ENCODE data around the gene B9D2. TPM values are rescaled to one million over a fixed set of nuclear protein-coding genes. Genes with fewer than 3 reads are reported as not detected.

Gene B9D2
- total and polyA plus RNA-seq, 7 donors, result 1.7 to 13.1 (median 2.5) TPM

DNA sequence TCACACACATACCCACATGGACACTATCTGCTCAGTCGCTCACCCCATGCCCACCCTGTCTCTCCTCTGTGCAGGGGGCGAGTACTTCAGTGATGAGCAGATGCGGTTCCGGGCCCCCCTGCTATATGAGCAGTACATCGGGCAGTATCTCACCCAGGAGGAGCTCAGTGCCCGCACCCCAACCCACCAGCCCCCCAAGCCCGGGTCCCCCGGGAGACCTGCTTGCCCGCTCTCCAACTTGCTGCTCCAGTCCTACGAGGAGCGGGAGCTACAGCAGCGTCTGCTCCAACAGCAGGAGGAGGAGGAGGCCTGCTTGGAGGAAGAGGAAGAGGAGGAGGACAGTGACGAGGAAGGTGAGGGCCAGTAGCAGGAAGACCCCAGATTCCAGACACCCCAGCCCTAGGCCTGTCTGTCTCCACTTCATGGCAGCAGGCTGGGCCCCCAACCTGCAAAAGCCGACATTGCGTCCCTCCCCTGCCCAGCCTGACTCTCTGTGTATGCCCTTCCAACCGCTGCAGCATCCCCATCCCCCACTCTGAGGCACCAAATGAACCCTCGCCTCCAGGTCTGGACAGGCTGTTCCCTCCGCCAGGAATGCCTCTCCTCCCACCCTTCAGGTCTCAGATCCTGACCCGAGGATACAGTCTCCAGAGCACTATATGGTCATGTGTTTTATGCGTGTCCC is 44.3 kb downstream of the B9D2 start:
- DNase-seq (peak in 1 of 2 donors; percentile 43), ATAC-seq (no peak)
- Histone ChIP-seq H3K27ac (no peak overlapping the region), H3K4me3 (no peak overlapping the region), H3K36me3 (ENCODE audit: insufficient read depth in 1 of 2, low read depth in 1 of 2) (peaks cover 3 to 70% of the 10 kb centered on the region in 2 donors), H3K27me3 (ENCODE audit: insufficient read depth in 3 of 3, low read length in 2 of 3) (no peaks in the 10 kb centered on the region), H3K9me3 (no peaks in the 10 kb centered on the region), H3K4me1 (peaks cover 19% of the 10 kb centered on the region)
- TF ChIP-seq, protein P1, sequence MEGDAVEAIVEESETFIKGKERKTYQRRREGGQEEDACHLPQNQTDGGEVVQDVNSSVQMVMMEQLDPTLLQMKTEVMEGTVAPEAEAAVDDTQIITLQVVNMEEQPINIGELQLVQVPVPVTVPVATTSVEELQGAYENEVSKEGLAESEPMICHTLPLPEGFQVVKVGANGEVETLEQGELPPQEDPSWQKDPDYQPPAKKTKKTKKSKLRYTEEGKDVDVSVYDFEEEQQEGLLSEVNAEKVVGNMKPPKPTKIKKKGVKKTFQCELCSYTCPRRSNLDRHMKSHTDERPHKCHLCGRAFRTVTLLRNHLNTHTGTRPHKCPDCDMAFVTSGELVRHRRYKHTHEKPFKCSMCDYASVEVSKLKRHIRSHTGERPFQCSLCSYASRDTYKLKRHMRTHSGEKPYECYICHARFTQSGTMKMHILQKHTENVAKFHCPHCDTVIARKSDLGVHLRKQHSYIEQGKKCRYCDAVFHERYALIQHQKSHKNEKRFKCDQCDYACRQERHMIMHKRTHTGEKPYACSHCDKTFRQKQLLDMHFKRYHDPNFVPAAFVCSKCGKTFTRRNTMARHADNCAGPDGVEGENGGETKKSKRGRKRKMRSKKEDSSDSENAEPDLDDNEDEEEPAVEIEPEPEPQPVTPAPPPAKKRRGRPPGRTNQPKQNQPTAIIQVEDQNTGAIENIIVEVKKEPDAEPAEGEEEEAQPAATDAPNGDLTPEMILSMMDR (IDR thresholded peaks at IDR 0.05), result no peak
- intact Hi-C loops (cut with DNase I), result loop anchor here in 1 of 2 donors (5.0 kb wide), 2 partner anchors 33 to 108 kb away; partner anchors contain the start of genes B3GNT8 and TGFB1
- 75 to 83% (median 81%) methylated on average over 19 to 20 of the region's 20 CpGs for WGBS, 3 donors

DNA sequence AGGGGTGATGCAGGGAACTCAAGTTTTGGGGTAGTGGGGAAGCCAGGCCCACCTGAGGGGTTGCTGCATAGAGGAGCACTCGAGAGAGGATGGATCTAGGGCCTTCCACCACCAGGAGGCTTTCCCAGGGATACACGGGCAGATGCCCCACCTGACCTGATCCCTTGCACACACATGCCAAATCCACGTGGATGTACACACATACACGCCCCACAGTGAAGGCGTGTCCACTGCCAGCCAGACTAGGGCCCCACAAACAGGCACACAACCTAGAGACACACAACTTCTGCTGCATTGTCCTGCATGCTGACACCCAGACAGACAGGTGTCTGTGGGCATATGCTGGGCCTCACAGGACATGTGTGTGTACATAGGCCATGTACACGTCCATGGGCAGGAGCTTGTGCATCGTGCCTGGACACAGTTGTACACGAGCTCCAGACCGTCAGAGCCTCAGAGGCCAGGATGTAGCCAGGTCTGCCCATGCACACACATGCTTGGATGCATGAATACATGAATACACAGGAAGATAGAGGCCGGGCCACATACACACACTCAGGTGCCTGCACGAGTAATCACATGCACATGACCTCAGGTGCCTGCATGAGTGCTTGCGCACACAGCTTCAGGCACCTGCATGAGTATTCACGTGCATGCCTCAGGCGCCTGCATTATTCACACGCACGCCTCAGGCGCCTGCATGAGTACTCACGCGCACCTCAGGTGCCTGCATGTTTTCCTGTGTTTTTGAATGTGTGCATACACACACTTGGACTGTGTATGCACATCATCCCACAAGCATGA is 45.1 kb downstream of the B9D2 start:
- Histone ChIP-seq H3K36me3 (ENCODE audit: insufficient read depth in 1 of 2, low read depth in 1 of 2) (peaks cover 3 to 74% of the 10 kb centered on the region in 2 donors), H3K4me3 (no peak overlapping the region), H3K27ac (no peak overlapping the region), H3K9me3 (no peaks in the 10 kb centered on the region), H3K27me3 (ENCODE audit: insufficient read depth in 3 of 3, low read length in 2 of 3) (no peaks in the 10 kb centered on the region), H3K4me1 (peaks cover 15% of the 10 kb centered on the region)
- ATAC-seq (no peak), DNase-seq (no peak)
- intact Hi-C loops (cut with DNase I), result loop anchor here in 1 of 2 donors (5.0 kb wide), 1 partner anchor 33 kb away; the partner anchor contains the start of gene TGFB1
- WGBS, 3 donors, result 79 to 84% (median 82%) methylated on average over 19 of the region's 19 CpGs
- TF ChIP-seq, protein P1 (IDR thresholded peaks at IDR 0.05), result no peak

DNA sequence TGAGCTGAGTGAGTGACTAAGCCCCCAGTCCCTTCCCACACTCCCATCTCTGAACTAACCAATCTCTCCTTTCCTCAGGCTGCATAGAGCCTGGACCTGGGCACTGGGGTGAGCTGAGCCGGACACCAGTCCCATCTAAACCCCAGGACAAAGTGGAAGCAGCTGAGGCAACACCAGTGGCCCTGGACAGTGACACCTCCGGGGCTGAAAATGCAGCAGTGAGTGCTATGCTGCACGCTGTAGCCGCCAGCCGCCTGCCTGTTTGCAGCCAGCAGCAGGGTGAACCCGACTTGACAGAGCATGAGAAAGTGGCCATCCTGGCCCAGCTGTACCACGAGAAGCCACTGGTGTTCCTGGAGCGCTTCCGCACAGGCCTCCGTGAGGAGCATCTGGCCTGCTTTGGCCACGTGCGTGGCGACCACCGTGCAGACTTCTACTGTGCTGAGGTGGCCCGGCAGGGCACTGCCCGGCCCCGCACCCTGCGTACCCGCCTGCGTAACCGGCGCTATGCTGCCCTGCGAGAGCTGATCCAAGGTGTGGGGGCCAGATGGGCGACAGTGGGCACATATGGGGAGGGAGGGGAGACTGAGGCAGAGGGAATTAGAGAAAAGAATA is 47.5 kb downstream of the B9D2 start:
- Histone ChIP-seq H3K4me1 (peaks cover 15% of the 10 kb centered on the region), H3K27ac (no peak overlapping the region), H3K27me3 (ENCODE audit: insufficient read depth in 3 of 3, low read length in 2 of 3) (no peaks in the 10 kb centered on the region), H3K36me3 (ENCODE audit: insufficient read depth in 1 of 2, low read depth in 1 of 2) (peaks cover 3 to 83% of the 10 kb centered on the region in 2 donors), H3K9me3 (no peaks in the 10 kb centered on the region), H3K4me3 (no peak overlapping the region)
- intact Hi-C loops (cut with DNase I), result loop anchor here in 1 of 2 donors (5.0 kb wide), 1 partner anchor 36 kb away; the partner anchor contains the start of gene TGFB1
- TF ChIP-seq, protein P1 (IDR thresholded peaks at IDR 0.05), result no peak
- DNase-seq (no peak), ATAC-seq (no peak)
- WGBS, 3 donors, result 96 to 97% (median 97%) methylated on average over 24 of the region's 24 CpGs

DNA sequence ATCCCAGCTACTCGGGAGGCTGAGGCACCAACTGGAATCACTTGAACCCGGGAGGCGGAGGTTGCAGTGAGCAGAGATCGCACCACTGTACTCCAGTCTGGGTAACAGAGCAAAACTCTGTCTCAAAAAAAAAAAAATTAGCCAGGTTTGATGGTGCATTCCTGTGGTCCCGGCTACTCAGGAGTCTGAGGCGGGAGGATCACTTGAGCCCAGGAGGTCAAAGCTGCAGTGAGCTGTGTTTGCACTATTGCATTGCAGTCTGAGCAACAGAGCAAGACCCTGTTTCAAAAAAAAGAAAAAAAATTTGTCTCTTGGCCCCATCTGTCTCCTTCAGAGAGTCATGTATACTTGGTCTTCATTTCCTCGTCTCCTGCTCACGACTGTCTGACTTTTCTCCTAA is 52.3 kb downstream of the B9D2 start:
- ATAC-seq (no peak), DNase-seq (no peak)
- Histone ChIP-seq H3K27me3 (ENCODE audit: insufficient read depth in 3 of 3, low read length in 2 of 3) (no peaks in the 10 kb centered on the region), H3K4me3 (peak overlapping the region; percentile 83), H3K4me1 (peaks cover 37% of the 10 kb centered on the region), H3K36me3 (ENCODE audit: insufficient read depth in 1 of 2, low read depth in 1 of 2) (peaks cover 5 to 49% of the 10 kb centered on the region in 2 donors), H3K9me3 (no peaks in the 10 kb centered on the region), H3K27ac (peak overlapping the region; percentile 93)
- 49 to 60% (median 57%) methylated on average over 8 of the region's 8 CpGs for WGBS, 3 donors
- intact Hi-C loops (cut with DNase I), result no loop called here
- TF ChIP-seq, protein P1 (IDR thresholded peaks at IDR 0.05), result no peak
